ENCODE measurements around the gene MYL11.
"Not testable (repeated sequence)": the region's sequence is repeated elsewhere in the genome, so short reads cannot be mapped to it uniquely, and the experiment has no call there.

Gene MYL11

DNA sequence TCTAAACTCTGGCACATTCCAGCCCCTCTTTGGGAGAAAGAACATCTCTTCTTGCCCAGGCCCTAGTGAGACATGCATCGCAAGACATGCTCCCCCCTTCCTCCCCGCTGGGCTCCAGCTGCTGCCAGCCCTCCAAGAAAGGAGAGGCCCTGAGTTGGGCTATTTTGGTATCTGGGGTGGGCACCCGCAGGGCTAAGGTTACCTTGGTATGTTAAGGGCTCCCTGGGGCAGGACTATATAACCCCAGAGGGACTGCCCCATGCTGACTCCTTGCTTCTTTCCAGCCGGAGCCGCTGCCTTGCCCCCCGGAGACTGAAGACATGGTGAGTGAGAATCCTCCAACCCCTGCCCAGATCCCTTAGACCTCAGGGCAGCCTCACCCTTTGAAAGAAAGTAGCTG lies at the start of gene MYL11:
Gene MYL11, plus strand, starts transcription at position 265 of the 400 bp plus-strand sequence. Its CDS starts 56 bp downstream, at position 321.
- DNase-seq (ENCODE audit: low spot score): no peak

- DNase-seq (ENCODE audit: low spot score): not testable (repeated sequence)
These were observed 40.1 kb upstream of the MYL11 start for GRCh38 chr16:30334473-30334989.

DNA sequence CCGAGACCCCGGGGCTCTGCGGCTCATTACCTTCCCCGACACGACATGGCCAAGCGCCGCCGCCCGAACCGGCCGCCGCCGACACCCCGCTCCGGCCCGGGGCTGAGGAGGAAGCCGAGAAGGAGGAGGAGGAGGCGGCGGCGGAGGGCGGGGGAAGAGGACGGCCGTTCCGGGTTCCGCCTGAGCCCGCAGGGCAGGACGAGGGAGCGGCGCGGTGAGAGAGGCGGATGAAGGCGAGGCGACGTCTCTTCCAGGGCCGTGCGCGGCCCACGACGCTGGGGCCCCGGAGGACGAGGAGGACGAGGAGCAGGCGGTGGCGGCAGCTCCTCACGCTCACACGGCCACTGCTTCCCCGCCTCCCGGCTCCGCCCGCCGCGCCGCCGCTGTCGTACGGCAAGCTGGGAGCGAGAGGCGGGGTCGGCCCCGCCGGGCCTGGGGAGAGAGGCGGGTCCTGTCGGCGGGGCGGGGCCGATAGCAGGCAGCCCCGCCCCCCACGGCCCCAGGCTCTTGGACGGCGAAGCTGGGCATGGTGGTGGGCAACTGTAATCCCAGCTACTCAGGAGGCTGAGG lies 39.5 kb upstream of the MYL11 start:
- peak; percentile 80 for DNase-seq (ENCODE audit: low spot score)

DNA sequence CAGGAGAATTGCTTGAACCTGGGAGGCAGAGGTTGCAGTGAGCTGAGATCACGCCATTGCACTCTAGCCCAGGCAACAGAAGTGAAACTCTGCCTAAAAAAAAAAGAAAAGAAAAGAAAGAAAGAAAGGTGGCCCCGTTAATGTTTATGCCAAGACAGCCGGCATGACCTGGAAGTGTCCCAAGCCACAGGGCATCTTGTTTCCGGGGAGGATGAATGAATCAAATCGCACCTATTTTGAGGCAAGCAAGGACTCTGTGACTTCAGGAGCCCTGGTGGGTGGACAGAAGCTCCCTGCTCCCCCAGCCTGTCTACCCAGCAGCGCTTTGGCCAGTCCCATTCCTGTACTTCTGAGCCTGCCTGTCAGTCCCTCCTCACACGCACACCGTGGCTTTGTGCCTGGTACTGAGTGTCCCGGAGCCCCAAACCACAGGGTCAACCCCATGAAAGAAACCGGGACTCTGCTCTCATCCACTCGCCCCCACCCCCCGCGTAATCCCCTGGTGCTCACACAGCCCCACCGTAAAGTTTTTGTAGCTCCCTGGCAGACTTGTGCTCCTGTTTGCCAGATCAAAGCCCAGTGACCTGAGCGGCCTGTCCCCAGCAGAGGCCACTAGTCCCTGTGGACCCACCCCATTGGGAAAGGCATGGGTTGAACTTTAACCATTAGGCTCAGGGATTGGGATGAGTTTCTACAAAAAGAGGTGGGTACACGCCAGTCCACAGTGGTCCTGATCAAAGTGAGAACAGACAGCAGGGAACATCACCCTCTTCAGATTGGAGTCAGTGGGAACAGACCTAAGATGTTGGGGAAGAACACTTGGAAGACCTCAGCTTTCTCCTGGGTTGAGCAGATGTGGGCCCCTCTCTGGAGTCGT lies 38.8 kb upstream of the MYL11 start:
- no peak for DNase-seq (ENCODE audit: low spot score)

DNA sequence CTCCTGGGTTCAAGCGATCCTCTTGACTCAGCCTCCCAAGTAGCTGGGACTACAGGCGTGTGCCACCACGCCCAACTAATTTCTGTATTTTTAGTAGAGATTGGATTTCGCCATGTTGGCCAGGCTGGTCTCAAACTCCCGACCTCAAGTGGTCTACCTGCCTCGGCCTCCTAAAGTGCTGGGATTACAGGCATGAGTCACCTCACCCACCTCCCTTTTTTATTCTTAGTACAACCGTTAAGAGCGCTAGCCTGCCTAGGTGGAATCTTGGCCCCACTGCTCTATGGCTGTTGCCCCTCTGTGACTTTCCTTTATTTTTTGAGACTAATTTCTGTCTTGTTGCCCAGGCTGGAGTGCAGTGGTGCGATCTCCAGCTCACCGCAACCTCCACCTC lies 36.6 kb upstream of the MYL11 start:
- DNase-seq (ENCODE audit: low spot score): not testable (repeated sequence)

DNA sequence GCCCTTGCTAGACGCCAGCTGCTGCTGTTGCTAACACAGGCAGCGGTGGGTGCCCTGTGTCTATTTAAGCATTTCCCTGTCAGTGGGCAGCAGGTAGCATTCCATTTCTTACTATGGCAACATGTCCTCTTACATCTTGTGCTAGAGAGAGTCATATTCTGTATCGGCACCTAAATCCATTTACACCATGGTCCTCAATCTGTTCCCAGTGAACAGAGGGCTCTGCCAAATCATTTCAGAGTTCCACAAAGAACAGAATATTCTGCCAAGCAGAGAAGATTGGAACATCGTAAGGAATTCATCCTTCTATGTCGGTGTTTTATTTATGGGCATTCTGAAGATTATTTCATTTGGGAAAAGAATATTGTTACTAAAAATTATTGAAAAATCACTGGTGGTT lies 35.9 kb upstream of the MYL11 start:
- not testable (repeated sequence) for DNase-seq (ENCODE audit: low spot score)

DNA sequence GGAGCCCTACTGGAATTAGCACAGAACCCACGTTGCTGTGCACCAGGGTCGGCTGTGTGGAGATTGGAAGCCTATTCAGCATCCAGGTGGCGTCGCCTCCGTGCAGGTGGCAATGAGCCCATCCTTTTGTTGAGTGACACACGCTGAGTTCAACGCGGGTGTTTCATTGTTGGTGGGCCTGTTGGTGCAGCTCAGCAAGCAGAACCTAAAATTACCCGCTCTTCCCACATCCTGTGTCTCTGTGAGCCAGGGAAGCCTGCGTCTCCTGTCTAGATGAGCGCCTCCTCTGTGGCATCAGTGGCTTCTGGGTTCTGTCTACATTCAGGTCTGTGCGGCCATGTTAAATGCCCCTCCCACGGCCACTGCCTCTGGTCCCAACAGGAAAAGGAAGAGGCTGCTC lies 34.0 kb upstream of the MYL11 start:
- no peak for DNase-seq (ENCODE audit: low spot score)

DNA sequence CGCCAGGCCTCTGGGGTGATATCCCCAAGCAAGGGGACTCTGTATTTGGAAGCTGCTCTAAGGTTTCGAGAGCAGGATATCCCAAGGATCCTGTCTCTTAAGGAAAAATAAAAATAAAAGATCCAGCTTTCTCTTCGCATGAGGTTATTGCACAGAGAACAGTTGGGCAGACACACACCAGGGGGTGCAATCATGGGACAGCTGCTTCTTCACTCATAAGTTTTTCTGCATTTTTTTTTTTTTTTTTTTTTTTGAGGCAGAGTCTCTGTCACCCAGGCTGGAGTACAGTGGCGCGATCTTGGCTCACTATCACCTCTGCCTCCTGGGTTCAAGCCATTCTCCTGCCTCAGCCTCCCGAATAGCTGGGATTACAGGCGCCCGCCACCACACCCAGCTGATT lies 32.6 kb upstream of the MYL11 start:
- DNase-seq (ENCODE audit: low spot score): not testable (repeated sequence)

DNA sequence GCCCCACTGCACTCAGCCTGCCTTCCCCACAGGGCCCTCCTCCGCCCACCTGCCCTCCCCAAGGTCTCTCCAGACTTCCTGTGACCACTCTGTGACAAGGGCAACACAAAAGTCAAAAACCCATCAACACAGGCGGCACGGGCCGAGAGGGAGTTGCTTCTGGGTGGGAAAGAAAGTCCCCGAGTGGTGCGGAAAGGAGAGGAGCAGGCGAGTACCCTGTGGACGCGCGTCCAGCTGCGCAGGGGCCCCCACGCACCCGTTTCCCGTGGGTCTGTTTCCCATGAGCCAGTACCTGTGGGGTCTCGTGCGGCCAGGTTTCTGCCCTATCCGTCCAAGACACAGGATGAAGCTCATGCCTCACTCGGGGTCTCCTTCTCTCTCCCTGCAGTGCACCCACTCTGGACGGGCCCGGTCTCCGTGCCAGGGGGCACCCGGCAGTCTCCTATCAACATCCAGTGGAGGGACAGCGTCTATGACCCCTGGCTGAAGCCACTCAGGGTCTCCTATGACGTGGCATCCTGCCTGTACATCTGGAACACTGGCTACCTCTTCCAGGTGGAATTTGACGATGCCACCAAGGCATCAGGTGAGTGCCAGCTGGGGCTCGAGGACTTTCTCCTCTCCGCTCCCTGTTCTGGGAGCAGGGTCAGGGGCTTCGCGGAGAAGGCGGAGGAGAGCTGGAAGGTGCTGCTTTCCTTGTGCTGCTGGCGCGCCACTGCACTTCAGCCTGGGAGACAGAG lies 31.7 kb upstream of the MYL11 start:
- DNase-seq (ENCODE audit: low spot score): no peak

DNA sequence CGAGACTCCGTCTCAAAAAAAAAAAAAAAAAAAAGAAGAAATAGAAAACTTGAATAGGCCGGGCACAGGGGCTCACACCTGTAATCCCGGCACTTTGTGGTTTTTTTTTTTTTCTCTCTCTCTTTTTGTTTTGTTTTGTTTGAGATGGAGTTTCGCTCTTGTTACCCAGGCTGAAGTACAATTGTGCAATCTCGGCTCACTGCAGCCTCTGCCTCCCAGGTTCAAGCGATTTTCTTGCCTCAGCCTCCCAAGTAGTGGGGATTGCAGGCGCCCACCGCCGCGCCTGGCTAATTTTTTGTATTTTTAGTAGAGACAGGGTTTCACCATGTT lies 31.1 kb upstream of the MYL11 start:
- DNase-seq (ENCODE audit: low spot score): not testable (repeated sequence)

DNA sequence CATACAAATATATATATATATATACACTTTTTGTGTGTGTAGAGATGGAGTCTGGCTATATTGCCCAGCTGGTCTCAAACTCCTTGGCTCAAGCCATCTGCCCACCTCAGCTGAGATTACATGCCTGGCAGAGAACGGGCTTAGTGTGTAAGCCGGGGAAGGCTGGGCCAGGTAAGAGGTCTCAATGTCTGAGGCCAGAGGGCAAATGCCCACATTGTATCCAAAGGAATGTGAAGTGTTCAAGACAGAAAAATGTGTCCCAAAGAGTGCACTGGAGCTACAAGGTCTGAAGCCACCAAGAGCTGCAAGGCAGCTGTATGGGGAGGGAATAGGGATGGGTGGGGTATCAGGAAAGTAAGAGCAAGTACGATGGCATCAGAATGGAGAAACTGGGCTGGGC lies 28.3 kb upstream of the MYL11 start:
- DNase-seq (ENCODE audit: low spot score): no peak

GRCh38 chr16:30348113-30348512 lies 26.5 kb upstream of the MYL11 start:
- no peak for DNase-seq (ENCODE audit: low spot score)

DNA sequence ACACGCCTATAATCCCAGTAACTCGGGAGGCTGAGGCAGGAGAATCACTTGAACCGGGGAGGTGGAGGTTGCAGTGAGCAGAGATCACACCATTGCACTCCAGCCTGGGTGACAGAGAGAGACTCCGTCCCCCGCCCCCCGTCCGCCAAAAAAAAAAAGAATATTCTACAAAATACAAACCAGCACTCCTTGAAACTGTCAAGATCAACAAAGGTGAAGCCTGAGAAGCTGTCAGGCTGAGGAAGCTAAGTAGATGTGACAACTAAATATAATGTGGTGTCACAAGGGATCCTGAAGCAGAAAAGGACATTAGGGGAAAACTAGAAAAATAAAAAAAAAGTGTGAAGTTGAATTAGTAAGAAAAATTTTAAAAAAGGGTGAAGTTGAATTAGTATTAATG lies 25.7 kb upstream of the MYL11 start:
- DNase-seq (ENCODE audit: low spot score): no peak

- DNase-seq (ENCODE audit: low spot score): no peak
These were observed 24.9 kb upstream of the MYL11 start for GRCh38 chr16:30349675-30350074.

DNA sequence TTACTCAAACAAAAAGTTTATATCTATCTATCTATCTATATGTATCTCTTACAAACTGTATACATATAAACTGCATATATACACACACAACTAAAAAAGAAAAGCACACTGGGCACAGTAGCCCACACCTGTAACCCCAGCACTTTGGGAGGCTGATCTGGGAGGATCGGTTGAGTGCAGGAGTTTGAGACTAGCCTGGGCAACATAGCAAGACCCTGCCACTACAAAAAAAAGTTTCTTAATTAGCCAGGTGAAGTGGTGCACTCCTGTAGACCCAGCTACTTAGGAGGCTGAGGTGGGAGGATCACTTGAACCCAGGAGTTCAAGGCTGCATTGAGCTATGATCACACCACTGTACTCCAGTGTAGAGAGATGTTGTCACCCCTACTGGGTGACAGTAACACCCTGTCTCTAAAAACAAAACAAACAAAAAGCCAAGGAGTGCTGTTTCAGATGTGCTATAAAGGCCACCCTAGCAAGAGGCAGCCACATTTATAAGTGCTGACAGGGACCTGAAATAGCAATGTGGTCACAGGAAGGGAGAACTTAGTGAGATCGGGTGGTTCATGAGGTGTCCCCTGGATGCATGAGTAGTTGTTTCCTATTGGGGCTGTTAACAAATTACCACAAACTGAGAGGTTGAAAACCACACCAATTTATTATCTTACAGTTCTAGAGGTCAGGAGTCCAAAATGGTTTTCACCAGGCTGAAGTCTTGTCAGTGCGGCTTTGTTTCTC lies 24.3 kb upstream of the MYL11 start:
- no peak for DNase-seq (ENCODE audit: low spot score)

- no peak for DNase-seq (ENCODE audit: low spot score)
These were observed 23.6 kb upstream of the MYL11 start for GRCh38 chr16:30351001-30351441.

DNA sequence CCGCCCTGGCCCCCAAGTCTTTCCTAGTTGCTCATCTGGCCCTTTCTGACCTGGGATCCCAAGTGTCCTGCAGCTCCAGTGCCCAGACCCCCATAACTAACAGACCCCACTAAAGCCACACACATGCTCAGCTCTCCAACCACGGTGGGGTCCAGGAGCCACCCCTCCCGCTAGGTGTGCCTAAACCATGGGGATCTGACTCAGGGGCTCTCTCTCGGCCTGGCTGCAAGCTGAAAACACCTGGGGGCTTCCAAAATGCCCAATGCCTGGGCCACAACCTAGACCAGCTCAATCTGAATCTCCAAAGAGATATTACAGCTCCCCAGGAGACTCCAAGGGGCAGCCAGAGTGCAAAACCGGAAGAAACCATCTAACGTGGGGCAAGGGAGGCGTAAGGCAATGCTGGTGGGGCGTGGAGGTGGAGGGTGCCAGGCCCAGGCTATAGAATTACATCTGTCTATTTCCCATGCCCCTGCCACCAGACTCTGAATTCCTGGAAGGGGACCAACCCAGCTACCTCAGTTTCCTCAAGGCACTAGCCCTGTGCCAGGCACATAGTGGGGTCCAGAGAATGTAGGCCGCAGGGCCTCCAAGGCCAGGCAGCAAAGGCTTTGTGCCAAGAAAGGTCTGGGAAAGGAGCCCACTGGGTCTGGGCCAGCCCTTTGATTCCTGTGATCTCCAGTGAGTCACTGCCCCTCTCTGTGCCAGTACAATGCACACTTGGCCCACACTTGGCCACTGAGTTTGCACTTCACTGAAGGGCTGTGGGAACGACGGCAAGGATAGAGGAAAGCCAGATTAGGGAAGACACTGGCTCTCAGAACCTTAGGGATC lies 22.8 kb upstream of the MYL11 start:
- peak; percentile 82 for DNase-seq (ENCODE audit: low spot score)

- no peak for DNase-seq (ENCODE audit: low spot score)
These were observed 21.9 kb upstream of the MYL11 start for GRCh38 chr16:30352488-30353401.

DNA sequence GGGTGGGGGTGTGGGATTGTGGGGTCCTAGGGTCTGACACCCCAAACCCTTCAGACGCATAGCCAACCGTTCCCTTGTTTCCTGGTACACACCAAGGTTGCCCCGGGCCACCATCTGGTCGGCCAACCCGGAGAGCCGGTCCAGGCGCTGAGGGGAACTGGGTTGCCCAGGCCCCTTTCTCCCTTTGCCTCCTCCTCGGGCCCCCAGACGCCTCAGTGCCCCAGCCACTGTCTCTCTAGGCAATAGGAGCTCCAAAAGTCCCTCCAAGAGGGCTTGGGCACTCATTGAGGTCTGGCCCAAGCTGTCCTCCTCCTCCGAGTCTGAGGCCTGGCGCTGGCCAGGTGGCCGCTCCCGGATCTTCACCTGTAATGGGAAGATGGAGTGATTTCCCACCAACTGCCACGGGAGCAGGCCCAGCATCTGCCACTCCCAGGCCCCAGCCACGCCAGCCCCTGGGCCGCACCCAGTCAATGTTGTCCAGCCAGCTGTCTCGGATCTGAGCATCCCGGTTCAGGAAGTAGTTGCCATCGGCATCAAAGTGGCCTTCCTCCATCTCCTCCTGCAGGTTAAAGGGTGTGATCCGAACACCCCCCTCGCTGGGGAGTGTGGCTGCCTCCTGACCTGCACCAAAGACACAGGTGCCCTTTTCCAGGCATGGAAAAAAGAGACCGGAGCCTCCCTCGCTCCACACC lies 21.0 kb upstream of the MYL11 start:
- DNase-seq (ENCODE audit: low spot score): no peak

All from putamen (tissue), 1 donor.